Measurements from ENCODE around the gene UTS2B.

Gene UTS2B

GRCh38 chr3:191238321-191238817 lies 92.0 kb downstream of the UTS2B start:
- peak in 1 of 2 experiments; percentile 9 for DNase-seq (ENCODE audit: low read depth in 2 of 2)

GRCh38 chr3:191237047-191237882 lies 93.1 kb downstream of the UTS2B start:
- DNase-seq (ENCODE audit: low read depth in 2 of 2) = no peak

DNA sequence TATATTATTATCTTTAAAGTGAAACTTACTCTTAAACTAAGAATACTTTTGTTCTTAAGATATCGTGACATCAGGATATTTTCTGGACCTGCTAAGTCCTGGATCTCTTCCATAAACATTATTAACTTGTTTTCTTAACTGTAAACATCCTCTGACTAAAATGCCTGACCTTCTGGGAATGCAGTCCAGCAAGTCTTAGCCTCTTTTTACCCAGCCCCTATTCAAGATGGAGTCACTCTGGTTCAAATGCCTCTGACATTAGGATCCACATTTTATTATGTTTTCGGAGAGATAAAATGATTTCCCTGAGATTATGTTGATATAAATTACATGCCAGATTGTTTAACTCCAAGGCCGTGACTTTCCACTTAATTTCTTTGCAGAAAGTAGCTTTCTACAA lies 93.7 kb downstream of the UTS2B start:
- no peak for DNase-seq (ENCODE audit: low read depth in 2 of 2)

DNA sequence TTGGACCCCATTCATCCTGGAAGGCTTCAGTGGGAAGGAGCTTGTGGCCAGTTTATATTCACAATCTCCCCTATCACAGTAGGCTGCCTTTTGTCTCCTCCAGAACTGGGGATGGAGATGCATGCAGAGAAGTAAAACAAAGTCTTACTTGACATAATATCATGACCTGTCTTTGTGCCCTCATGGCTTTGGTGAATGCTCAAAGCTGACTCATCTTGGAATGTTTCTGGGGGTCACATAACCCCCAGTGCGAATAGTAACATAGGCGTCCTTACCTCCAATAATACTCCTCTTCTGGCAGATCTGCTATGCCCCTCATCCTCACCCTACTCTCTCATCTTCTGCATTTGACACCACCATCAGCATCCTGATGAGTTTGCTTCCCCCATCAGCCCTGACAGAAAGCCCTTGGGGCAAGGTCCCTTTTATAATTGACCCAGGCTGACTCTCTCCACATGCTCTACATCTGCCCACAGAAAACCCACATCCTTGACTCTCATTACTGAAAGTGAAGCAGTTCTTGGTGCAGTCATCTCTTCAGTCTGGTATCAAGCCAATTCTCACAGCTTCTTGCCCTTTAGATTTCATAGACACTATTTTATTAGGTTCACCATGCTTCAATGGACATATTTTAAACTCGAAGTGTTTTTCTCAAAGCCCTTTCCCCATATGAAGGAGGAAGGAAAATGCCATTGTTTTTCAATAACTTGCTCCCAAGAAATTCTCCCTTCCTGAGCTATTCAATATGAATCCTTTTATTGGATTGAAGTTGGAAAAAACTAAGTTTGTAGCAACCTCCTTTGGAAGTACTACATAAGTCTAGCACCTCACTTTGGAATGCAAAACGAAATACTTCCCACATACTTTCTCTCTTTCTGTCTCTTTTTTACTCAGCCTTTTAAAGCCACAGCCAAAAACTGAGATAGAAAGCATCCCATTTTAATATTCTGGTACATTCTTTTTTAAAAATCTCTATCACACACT lies 94.7 kb downstream of the UTS2B start:
- DNase-seq (ENCODE audit: low read depth in 2 of 2) = no peak

- no peak for DNase-seq (ENCODE audit: low read depth in 2 of 2)
Observed at GRCh38 chr3:191234216-191234615, 96.1 kb downstream of the UTS2B start.

- DNase-seq (ENCODE audit: low read depth in 2 of 2) = no peak
Observed at GRCh38 chr3:191227541-191227940, 102.8 kb downstream of the UTS2B start.

- no peak for DNase-seq (ENCODE audit: low read depth in 2 of 2)
Observed at GRCh38 chr3:191221638-191222037, 108.7 kb downstream of the UTS2B start.

- DNase-seq (ENCODE audit: low read depth in 2 of 2) = no peak
Observed at GRCh38 chr3:191220908-191221307, 109.4 kb downstream of the UTS2B start.

DNA sequence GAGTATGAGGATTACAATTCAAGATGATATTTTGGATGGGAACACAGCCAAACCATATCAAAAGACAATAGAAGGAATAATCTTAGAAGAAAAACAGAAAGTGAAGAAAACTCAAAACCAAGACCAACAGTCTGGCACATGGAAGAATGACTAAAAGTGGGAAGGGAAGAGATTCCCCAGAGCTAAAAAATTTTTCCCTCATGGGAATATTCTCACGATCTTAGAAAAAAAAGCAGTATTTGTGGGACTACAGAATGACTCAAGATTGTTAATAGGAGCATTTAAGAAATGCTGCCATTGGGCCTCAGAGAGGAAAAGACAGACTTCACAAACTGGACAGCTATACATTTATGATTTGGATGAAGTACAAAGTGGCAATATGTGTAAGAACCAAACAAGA lies 113.0 kb downstream of the UTS2B start:
- DNase-seq (ENCODE audit: low read depth in 2 of 2) = peak; percentile 24 to 30

All from fibroblast of skin of left quadriceps (primary cell).